Mesodermal cell (in vitro differentiated cells): ENCODE results near the gene WNK2.

Source experiments
- H3K27ac ChIP-seq: 2 replicates; pipeline ENCODE4 v1.7.0; 2013; ENCODE audit warnings: mild to moderate bottlenecking, low read depth, low read length, moderate library complexity; ENCODE audit not compliant: severe bottlenecking
- H3K36me3 ChIP-seq: 2 replicates; pipeline ENCODE4 v1.7.1; 2013; ENCODE audit warnings: mild to moderate bottlenecking, low read length, moderate library complexity; ENCODE audit not compliant: control insufficient read depth, insufficient read depth
- H3K4me1 ChIP-seq: one replicate; pipeline ENCODE4 v1.7.1; 2013; ENCODE audit warnings: mild to moderate bottlenecking, low read length; ENCODE audit not compliant: insufficient read depth, control insufficient read depth, poor library complexity, severe bottlenecking
- H3K4me3 ChIP-seq: 2 replicates; pipeline ENCODE4 v1.7.0; 2013; ENCODE audit warnings: low read length, control low read depth, mild to moderate bottlenecking; ENCODE audit not compliant: insufficient read depth, poor library complexity, severe bottlenecking; ENCODE audit errors: extremely low read depth
- H3K9me3 ChIP-seq: 2 replicates; pipeline ENCODE4 v1.7.1; 2013; ENCODE audit warnings: mild to moderate bottlenecking, low read length, moderate library complexity; ENCODE audit not compliant: control insufficient read depth
- WGBS, 2 experiments: methylation state at CpG; one replicate each; pipeline ENCODE4 v1.1.5; 2013; ENCODE audit warnings: missing lambda C conversion rate in 2 of 2; ENCODE audit not compliant: insufficient coverage in 2 of 2; 5-methylcytosine and 5-hydroxymethylcytosine counted together

WNK2 gene

DNA sequence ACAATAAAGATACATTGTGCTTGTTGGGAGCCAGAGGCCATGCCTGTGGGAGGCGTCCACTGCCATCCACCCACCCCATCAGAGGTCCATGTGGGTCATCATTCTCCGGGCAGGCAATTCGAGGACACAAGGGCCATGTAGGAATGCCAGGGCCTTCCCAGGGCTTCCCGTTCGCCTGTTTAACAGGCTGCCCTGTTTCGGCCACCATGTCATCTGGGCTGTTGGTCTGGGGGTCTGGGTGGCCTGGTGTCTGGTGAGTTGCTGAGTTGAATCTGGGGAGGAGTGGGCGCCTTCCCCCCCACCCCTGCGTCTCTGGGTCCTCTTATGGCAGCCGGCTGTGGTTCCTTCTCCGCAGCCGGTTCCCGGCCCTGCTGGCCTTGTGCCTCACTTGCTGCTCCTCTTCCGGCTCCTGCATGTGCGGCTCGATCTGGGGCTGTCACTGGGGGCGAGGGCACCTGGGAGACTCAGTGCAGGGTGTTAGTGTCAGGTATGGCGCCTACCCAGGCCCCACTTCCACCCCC, 117.4 kb downstream of the WNK2 start:
- Histone ChIP-seq H3K4me3 (no peak overlapping the region), H3K4me1 (no peaks in the 10 kb centered on the region), H3K9me3 (no peaks in the 10 kb centered on the region), H3K36me3 (no peaks in the 10 kb centered on the region), H3K27ac (no peak overlapping the region)
- 89 to 96% methylated on average over 9 to 16 of the region's 17 CpGs for WGBS, 2 experiments

DNA sequence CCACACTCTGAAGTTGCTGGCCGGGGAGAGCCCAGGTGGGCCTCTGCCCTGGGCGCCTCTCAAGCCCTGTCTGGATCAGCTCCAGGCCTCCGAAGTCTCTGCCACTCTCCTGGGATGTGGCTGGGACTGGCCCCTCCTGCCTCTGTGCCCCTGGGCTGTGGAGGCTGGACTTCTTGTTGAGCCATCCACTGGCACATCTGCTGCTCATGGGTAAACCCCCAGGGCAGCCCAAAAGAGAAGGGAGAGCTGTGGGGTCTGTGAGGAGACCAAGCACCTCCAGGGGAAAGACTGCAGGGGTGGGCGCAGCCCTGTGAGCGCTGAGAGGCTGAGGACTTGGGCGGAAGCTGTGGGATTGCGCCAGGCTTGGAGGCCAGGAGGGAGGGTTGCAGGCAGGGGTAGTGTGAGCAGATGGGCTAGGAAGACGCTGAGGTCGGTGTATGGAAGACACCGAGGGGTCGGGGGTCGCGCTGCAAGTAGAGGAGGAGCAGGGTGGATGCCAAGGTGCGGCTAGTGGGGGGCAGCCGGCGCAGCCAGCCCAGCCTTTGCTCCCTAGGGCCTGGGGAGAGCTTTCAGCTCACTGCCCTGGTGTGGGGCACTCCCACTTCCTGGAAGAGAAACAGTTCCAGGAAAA, 118.1 kb downstream of the WNK2 start:
- no peaks in the 10 kb centered on the region for H3K4me1 ChIP-seq
- WGBS, 2 experiments, result 90 to 92% methylated on average over 12 to 16 of the region's 16 CpGs
- no peaks in the 10 kb centered on the region for H3K36me3 ChIP-seq
- H3K27ac ChIP-seq, result no peak overlapping the region
- no peaks in the 10 kb centered on the region for H3K9me3 ChIP-seq
- no peak overlapping the region for H3K4me3 ChIP-seq

DNA sequence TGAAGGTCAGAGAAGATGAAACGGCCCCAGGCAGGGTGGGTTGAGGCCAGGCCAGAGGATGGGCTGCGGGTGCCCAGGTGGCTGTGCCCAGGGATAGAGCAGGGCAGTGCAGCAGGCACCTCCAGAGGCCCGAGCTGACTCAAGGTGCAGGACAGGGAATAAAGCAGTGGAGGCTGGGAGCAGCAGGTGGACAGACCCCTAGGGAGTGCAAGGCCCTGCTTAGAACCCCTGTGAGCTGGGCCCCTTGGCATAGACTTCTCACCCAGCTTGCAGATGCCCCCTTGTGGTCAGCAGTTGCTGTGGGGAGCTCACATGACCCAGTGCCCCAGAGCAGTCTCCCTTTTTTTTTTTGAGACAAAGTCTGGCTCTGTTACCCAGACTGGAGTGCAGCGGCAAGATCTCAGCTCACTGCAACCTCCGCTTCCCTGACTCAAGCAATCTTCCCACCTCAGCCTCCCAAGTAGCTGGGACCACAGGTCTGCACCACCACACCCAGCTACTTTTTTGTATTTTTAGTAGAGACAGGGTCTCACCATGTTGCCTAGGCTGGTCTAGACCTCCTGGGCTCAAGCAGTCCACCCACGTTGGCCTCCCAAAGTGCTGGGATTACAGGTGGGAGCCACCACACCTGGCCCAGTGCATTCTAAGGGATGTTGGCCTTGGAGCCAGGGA, 118.8 kb downstream of the WNK2 start:
- Histone ChIP-seq H3K4me3 (no peak overlapping the region), H3K27ac (no peak overlapping the region), H3K36me3 (no peaks in the 10 kb centered on the region), H3K4me1 (no peaks in the 10 kb centered on the region), H3K9me3 (no peaks in the 10 kb centered on the region)
- WGBS, 2 experiments, result 85 to 88% methylated on average over 3 to 5 of the region's 6 CpGs

DNA sequence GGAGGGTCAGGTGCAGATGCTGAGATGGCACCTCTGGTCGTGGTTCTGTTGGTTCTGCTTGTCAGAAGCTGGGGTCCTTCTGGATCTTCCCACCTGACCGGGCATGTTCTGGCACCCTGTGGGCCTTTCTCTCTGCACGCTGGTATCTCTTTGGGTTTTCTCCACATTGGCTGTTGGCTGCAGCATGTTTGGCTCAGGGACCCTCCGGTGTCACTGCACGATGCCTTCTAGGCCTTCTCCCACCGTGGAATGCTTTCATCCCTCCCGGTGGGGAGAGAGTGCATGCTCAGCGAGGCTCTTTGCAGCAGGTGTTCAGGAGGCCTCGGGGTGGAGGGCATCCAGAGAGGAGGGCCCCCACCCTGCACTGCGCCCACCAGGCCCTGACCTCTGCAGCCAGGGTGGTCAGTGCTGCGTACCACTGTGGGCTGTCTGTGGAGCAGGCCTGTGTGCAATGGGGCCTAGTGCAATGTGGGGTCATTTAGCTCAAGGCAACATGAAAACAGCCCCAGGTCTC, 119.4 kb downstream of the WNK2 start:
- Histone ChIP-seq H3K36me3 (no peaks in the 10 kb centered on the region), H3K4me1 (no peaks in the 10 kb centered on the region), H3K4me3 (no peak overlapping the region), H3K27ac (no peak overlapping the region), H3K9me3 (no peaks in the 10 kb centered on the region)
- whole genome bisulfite sequencing, 2 experiments, result 86 to 92% methylated on average over 11 of the region's 11 CpGs

DNA sequence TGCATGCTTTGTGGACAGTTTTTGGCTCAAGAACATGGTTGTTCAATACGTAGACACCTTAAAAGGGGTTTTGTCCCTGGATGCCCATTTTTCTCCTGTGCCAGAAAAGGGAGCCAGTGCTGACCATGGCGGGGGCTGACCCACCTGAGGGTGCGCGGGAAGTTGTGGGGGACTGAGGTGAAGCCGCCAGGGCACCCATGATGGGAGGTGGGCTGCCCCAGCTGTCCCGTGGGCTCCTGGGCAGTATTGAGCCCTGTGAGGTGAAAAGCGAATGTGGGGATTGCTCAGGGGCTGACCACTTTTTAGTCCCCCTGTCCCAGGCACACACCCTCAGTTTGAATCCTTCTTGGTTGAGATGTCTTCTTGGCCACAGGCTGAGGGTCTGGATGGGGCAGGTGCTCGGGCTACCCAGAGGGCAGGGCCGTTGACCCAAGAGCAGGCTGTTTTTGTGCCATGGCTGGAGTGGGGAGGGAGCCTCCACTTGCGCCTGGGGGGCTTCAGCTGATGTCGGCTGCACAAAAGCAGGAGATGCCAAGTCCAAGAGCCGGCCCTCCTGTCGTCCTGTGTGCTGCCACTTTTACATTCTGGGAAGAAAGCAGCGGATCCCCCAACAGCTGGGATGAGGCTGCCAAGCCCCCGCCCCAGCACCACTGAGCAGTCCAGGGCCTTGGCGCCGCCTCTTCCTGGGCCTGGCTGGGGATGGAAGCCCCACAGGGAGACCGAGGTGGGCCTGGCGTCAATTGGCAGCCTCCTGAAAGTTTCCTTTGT, 120.1 kb downstream of the WNK2 start:
- H3K36me3 ChIP-seq, result no peaks in the 10 kb centered on the region
- H3K4me3 ChIP-seq, result no peak overlapping the region
- WGBS, 2 experiments, result 89 to 94% methylated on average over 13 of the region's 19 CpGs
- H3K9me3 ChIP-seq, result no peaks in the 10 kb centered on the region
- no peaks in the 10 kb centered on the region for H3K4me1 ChIP-seq
- H3K27ac ChIP-seq, result no peak overlapping the region

DNA sequence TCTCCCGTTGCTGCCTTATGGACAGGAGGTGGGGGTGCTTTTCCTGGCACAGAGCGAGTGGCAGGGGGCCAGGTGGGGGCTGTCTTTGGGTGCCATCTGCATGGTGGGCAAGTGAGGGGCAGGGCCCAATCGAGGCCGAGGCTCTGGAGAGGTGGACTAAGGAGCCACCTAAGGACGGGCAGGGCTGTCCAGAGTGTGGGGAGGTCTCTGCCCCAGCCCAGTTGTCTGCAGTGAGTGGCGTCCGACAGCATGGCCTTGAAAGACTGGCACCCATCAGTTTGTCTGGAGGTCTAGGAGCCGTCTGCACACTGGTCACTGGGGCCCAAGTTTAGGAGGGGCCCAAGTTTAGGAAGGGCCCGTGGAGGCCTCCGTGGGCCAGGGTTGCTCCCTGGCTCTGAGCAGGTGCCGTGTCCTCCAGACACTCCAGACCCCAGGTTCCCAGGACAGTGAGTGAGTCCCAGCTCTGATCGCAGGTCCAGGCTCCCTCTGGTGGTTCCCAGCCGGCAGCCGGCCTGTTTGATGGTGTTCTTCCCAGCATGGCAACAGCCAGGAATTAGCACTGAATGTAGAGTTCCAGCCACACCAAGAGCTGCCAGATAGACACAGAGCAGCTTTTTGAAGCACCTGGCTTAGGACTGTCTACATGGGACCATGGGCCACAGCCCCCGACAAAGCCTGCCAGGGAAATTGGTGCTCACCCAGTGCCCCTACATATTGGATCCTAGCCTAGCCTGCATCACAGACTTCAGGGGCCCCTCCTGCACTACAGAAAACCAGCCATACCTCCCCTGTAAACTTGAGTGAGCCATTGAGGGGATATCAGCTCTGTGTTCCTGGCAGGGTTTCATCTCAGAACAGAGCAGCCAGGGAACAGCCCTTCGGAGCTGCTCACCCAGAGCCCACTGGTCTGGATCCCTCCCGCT, 120.9 kb downstream of the WNK2 start:
- no peaks in the 10 kb centered on the region for H3K4me1 ChIP-seq
- H3K36me3 ChIP-seq, result no peaks in the 10 kb centered on the region
- H3K9me3 ChIP-seq, result no peaks in the 10 kb centered on the region
- no peak overlapping the region for H3K4me3 ChIP-seq
- no peak overlapping the region for H3K27ac ChIP-seq
- 62 to 65% methylated on average over 14 to 15 of the region's 17 CpGs for WGBS, 2 experiments

DNA sequence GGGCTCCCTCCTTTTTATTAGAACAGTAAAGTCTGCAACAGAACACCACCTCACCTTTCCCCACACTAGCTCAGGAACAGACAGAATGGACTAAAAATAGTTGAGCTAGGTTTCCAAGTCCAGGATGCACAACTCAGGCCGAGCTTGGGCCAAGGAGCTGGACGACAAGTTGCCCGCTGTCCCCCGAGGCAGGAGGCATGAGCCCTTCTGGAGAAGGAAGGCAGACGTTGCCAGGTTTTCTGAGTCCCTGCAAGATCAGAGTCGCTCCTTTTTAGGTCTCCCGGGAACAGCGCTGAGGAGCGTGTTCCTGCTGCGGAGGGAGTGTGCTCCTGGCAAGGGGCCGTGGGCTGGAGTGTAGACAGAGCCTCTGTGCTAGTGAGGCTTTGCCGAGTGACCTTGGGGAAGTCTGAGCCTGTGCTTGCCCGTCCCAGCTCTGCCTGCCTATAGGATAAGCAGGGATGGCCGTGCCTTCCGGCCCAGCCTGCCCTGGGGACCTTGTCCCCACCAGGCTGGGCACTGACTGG, 121.6 kb downstream of the WNK2 start:
- H3K36me3 ChIP-seq, result no peaks in the 10 kb centered on the region
- no peak overlapping the region for H3K27ac ChIP-seq
- H3K4me1 ChIP-seq, result no peaks in the 10 kb centered on the region
- H3K4me3 ChIP-seq, result no peak overlapping the region
- 92% methylated on average over 15 of the region's 15 CpGs for WGBS, 2 experiments
- H3K9me3 ChIP-seq, result no peaks in the 10 kb centered on the region

DNA sequence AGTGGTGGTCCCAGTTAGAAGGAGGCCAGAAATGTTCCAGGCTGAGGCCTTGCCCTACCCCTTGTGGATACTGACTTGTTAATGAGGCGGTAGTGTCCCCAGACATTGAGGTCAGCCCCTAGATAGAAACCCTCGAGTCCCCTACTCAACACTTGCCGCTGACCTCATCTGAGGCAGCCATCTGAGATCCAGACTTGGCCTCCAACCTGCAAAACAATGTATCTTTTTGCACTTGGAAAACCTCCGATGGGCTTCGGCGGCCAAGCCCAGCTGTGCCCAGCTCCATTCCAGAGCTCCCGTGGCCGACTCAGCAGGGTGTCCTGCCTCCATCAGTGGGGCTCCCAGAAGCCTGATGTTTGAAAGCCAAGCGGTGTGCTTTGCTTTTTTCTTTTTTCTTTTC, 122.1 kb downstream of the WNK2 start:
- H3K36me3 ChIP-seq, result no peaks in the 10 kb centered on the region
- WGBS, 2 experiments, result 88 to 96% methylated on average over 7 to 8 of the region's 9 CpGs
- no peak overlapping the region for H3K4me3 ChIP-seq
- no peak overlapping the region for H3K27ac ChIP-seq
- H3K4me1 ChIP-seq, result no peaks in the 10 kb centered on the region
- no peaks in the 10 kb centered on the region for H3K9me3 ChIP-seq

DNA sequence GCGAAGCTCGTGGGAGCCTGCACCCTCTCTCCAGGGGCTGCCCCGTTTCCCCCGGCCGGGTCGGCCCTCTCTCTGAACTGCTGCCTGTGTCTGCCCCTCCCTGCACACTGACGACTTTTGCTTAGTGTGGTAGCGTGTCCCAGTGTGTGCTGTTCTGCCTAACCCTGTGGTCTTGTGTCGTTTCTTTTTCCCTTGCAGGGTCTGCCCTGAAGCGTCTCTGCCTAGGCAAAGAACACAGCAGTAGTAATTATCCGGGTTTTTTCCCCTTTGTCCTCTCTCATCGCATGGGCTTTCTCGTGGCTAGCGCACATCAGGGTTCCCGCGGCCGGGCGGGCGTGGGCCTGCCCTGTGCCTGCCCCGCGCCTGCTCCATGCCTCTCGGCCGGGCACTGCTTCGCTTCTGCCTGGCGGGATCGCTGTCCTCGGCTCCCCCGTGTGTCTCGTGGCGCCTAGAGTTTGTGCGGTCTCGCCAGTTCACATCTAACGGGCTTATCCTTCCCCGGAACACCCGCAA, 122.7 kb downstream of the WNK2 start:
- WGBS, 2 experiments, result 91 to 94% methylated on average over 33 to 35 of the region's 35 CpGs
- Histone ChIP-seq H3K4me3 (no peak overlapping the region), H3K36me3 (no peaks in the 10 kb centered on the region), H3K27ac (no peak overlapping the region), H3K4me1 (no peaks in the 10 kb centered on the region), H3K9me3 (no peaks in the 10 kb centered on the region)
